CD1c-positive myeloid dendritic cell (primary cell): ENCODE results near the gene PDZD4.

Experiments used
- DNase-seq: peaks from one replicate; pipeline ENCODE4 v3.0.0-alpha.2; 2016; ENCODE audit errors: extremely low spot score

The PDZD4 gene

GRCh38 chrX:153755136-153755535, 75.2 kb downstream of the PDZD4 start:
- no peak for DNase-seq
